Neural progenitor cell (in vitro differentiated cells): ENCODE data around the gene HNF1B. TPM values are rescaled to one million over a fixed set of nuclear protein-coding genes. Genes with fewer than 3 reads are reported as not detected.

Experiments used
- DNase-seq: peaks from one replicate; pipeline ENCODE4 v3.0.0-alpha.2; 2016; ENCODE audit warnings: low spot score
- H2AFZ ChIP-seq: fragments of 200-600 bp; sonication (generic); replicated peaks from 2 replicates; pipeline ENCODE4 v1.6.1; 2016; ENCODE audit warnings: antibody characterized with exemption
- H3F3A ChIP-seq: fragments of 200-600 bp; sonication (generic); 2 replicates; pipeline ENCODE4 v1.6.1; 2016; ENCODE audit warnings: antibody characterized with exemption, low read depth
- H3K27ac ChIP-seq: fragments of 200-600 bp; sonication (generic); 2 replicates; pipeline ENCODE4 v1.5.1; 2016; ENCODE audit warnings: mild to moderate bottlenecking
- H3K27me3 ChIP-seq: fragments of 200-600 bp; sonication (generic); 2 replicates; pipeline ENCODE4 v1.6.1; 2016; ENCODE audit warnings: mild to moderate bottlenecking, moderate library complexity
- H3K36me3 ChIP-seq: fragments of 200-600 bp; sonication (generic); 2 replicates; pipeline ENCODE4 v1.5.1; 2016
- H3K4me1 ChIP-seq: fragments of 200-600 bp; sonication (generic); 2 replicates; pipeline ENCODE4 v1.6.1; 2016; ENCODE audit warnings: mixed run types
- H3K4me2 ChIP-seq: fragments of 200-600 bp; sonication (generic); 2 replicates; pipeline ENCODE4 v1.6.1; 2016
- H3K4me3 ChIP-seq: fragments of 200-600 bp; sonication (generic); 2 replicates; pipeline ENCODE4 v1.5.1; 2016
- H3K79me2 ChIP-seq: fragments of 200-600 bp; sonication (generic); 2 replicates; pipeline ENCODE4 v1.6.1; 2016; ENCODE audit warnings: low read depth
- H3K9ac ChIP-seq: fragments of 200-600 bp; sonication (generic); 2 replicates; pipeline ENCODE4 v1.6.1; 2016
- H3K9me3 ChIP-seq: fragments of 200-600 bp; sonication (generic); 2 replicates; pipeline ENCODE4 v1.5.1; 2016; ENCODE audit warnings: low read depth
- H4K20me1 ChIP-seq: fragments of 200-600 bp; sonication (generic); 2 replicates; pipeline ENCODE4 v1.6.1; 2016; ENCODE audit warnings: low read depth
- H3K27ac Mint-ChIP-seq: 3 replicates; pipeline ENCODE4 v1.8.0; 2021; ENCODE audit warnings: mixed read lengths
- H3K27me3 Mint-ChIP-seq: 2 replicates; pipeline ENCODE4 v1.8.0; 2022; ENCODE audit warnings: low read depth, mild to moderate bottlenecking, inconsistent platforms, moderate library complexity, mixed read lengths; ENCODE audit not compliant: insufficient read depth
- H3K36me3 Mint-ChIP-seq: 3 replicates; pipeline ENCODE4 v1.8.0; 2021; ENCODE audit warnings: mixed read lengths
- H3K4me1 Mint-ChIP-seq: 3 replicates; pipeline ENCODE4 v1.8.0; 2021; ENCODE audit warnings: mixed read lengths
- H3K4me3 Mint-ChIP-seq: 3 replicates; pipeline ENCODE4 v1.8.0; 2021; ENCODE audit warnings: mild to moderate bottlenecking, moderate library complexity, mixed read lengths
- H3K9me3 Mint-ChIP-seq: 3 replicates; pipeline ENCODE4 v1.8.0; 2020; ENCODE audit warnings: mixed read lengths
- CTCF ChIP-seq: fragments of 200-600 bp; sonication (generic); IDR thresholded peaks from 2 replicates; pipeline ENCODE4 v1.5.1; 2017; ENCODE audit warnings: antibody characterized with exemption, mild to moderate bottlenecking
- EZH2 ChIP-seq: fragments of 200-600 bp; sonication (generic); IDR thresholded peaks from 2 replicates; pipeline ENCODE4 v1.6.1; 2017; ENCODE audit warnings: antibody characterized with exemption, mild to moderate bottlenecking, moderate library complexity
- EZH2phosphoT487 ChIP-seq: fragments of 200-600 bp; sonication (generic); IDR thresholded peaks from 2 replicates; pipeline ENCODE4 v1.6.1; 2017; ENCODE audit warnings: antibody characterized with exemption
- total RNA-seq: library from RNA; depleted of rRNA; stranded (reverse); fragments of >200 nt; gene quantifications from 2 replicates; pipeline ENCODE4 v1.2.3, GENCODE V29; 2015; ENCODE audit warnings: low replicate concordance

Gene HNF1B
- total RNA-seq, 1 donor from 2014 or later: not detected

GRCh38 chr17:37770631-37771518, 26.0 kb upstream of the HNF1B start:
- Mint-ChIP-seq H3K27ac (no peak overlapping the region), H3K4me1 (no peaks in the 10 kb centered on the region), H3K27me3 (peaks cover 8% of the 10 kb centered on the region), H3K36me3 (no peaks in the 10 kb centered on the region), H3K4me3 (no peak overlapping the region), H3K9me3 (peaks cover 6% of the 10 kb centered on the region)
- Histone ChIP-seq H3K9me3 (no peaks in the 10 kb centered on the region), H3K4me3 (no peak overlapping the region), H3K4me2 (no peak overlapping the region), H3K36me3 (no peaks in the 10 kb centered on the region), H3F3A (no peaks in the 10 kb centered on the region), H3K79me2 (no peaks in the 10 kb centered on the region), H3K9ac (no peak overlapping the region), H3K27me3 (no peaks in the 10 kb centered on the region), H3K4me1 (no peaks in the 10 kb centered on the region), H4K20me1 (no peaks in the 10 kb centered on the region), H2AFZ (no peak overlapping the region), H3K27ac (no peak overlapping the region)
- no peak for TF ChIP-seq EZH2
- no peak for TF ChIP-seq EZH2phosphoT487
- peak; percentile 71 for TF ChIP-seq CTCF
- DNase-seq: peak; percentile 73

- Mint-ChIP-seq H3K4me1 (no peaks in the 10 kb centered on the region), H3K36me3 (no peaks in the 10 kb centered on the region)
Observed at GRCh38 chr17:37769050-37769449, 24.2 kb upstream of the HNF1B start.

GRCh38 chr17:37768438-37768837, 23.6 kb upstream of the HNF1B start:
- no peak overlapping the region for H3K4me3 ChIP-seq
- Mint-ChIP-seq H3K36me3 (no peaks in the 10 kb centered on the region), H3K4me1 (no peaks in the 10 kb centered on the region)

More at GRCh38 chr17:37769050-37769449, 24.2 kb upstream of the HNF1B start:
- H3K9me3 Mint-ChIP-seq: peaks cover 6% of the 10 kb centered on the region
- H3K4me3 Mint-ChIP-seq: no peak overlapping the region
- H3K4me2 ChIP-seq: no peak overlapping the region
- H3K4me3 ChIP-seq: no peak overlapping the region
- DNase-seq: no peak
- H3K27ac Mint-ChIP-seq: no peak overlapping the region
- H4K20me1 ChIP-seq: no peaks in the 10 kb centered on the region
- no peaks in the 10 kb centered on the region for H3K79me2 ChIP-seq
- no peaks in the 10 kb centered on the region for H3K9me3 ChIP-seq
- no peaks in the 10 kb centered on the region for H3K36me3 ChIP-seq
- H3K9ac ChIP-seq: no peak overlapping the region
- H2AFZ ChIP-seq: no peak overlapping the region
- TF ChIP-seq CTCF (no peak), EZH2phosphoT487 (no peak), EZH2 (no peak)
- peaks cover 6% of the 10 kb centered on the region for H3K4me1 ChIP-seq
- no peaks in the 10 kb centered on the region for H3F3A ChIP-seq
- peaks cover 8% of the 10 kb centered on the region for H3K27me3 Mint-ChIP-seq
- no peaks in the 10 kb centered on the region for H3K27me3 ChIP-seq
- no peak overlapping the region for H3K27ac ChIP-seq

More at GRCh38 chr17:37768438-37768837, 23.6 kb upstream of the HNF1B start:
- Mint-ChIP-seq H3K4me3 (no peak overlapping the region), H3K27ac (no peak overlapping the region), H3K27me3 (peaks cover 8% of the 10 kb centered on the region), H3K9me3 (peaks cover 6% of the 10 kb centered on the region)
- Histone ChIP-seq H3K36me3 (no peaks in the 10 kb centered on the region), H3K9me3 (no peaks in the 10 kb centered on the region), H3K79me2 (no peaks in the 10 kb centered on the region), H3K27ac (no peak overlapping the region), H3K27me3 (no peaks in the 10 kb centered on the region), H2AFZ (no peak overlapping the region), H3K4me1 (peaks cover 6% of the 10 kb centered on the region), H3K4me2 (no peak overlapping the region), H3F3A (no peaks in the 10 kb centered on the region), H4K20me1 (no peaks in the 10 kb centered on the region), H3K9ac (no peak overlapping the region)
- TF ChIP-seq CTCF (no peak), EZH2 (no peak), EZH2phosphoT487 (no peak)
- DNase-seq: no peak
